Stimulated activated CD8-positive, alpha-beta memory T cell treated with anti-CD3 and anti-CD28 coated beads, Interleukin-15, amount 100 ng/mL, for 4 hours (primary cell): ENCODE measurements around the gene EFCAB3.
"Not testable (repeated sequence)": the region's sequence is repeated elsewhere in the genome, so short reads cannot be mapped to it uniquely, and the experiment has no call there.

Experiments used
- DNase-seq, 2 donors: peaks; one replicate each; pipeline ENCODE4 v3.0.0-alpha.2; 2020; ENCODE audit warnings: low read depth in 2 of 2

EFCAB3 gene

GRCh38 chr17:62464422-62464821 is 84.1 kb downstream of the EFCAB3 start:
- not testable (repeated sequence) for DNase-seq

- not testable (repeated sequence) for DNase-seq
Measured at GRCh38 chr17:62465271-62465670, 84.9 kb downstream of the EFCAB3 start.
